22Rv1 (cell line): Measurements from ENCODE around the gene C1orf167.

Source experiments
- H3K27ac ChIP-seq: fragments of 450-650 bp; 2 replicates; pipeline ENCODE4 v1.5.1; 2017
- CTCF ChIP-seq: fragments of 450-650 bp; IDR thresholded peaks from 2 replicates; pipeline ENCODE4 v1.5.1; 2017; ENCODE audit warnings: mild to moderate bottlenecking
- ZFX ChIP-seq: fragments of 450-650 bp; IDR thresholded peaks from 2 replicates; pipeline ENCODE4 v1.6.1; 2017; ENCODE audit warnings: antibody characterized with exemption, borderline replicate concordance

Gene C1orf167

GRCh38 chr1:11738783-11739182 is 23.2 kb upstream of the C1orf167 start:
- no peak overlapping the region for H3K27ac ChIP-seq
- TF ChIP-seq CTCF (no peak), ZFX (no peak)

GRCh38 chr1:11740258-11741192 is 21.5 kb upstream of the C1orf167 start:
- no peak overlapping the region for H3K27ac ChIP-seq
- TF ChIP-seq CTCF, result no peak
- no peak for TF ChIP-seq ZFX

- TF ChIP-seq CTCF (no peak), ZFX (no peak)
- no peak overlapping the region for H3K27ac ChIP-seq
Observed at GRCh38 chr1:11741482-11741881, 20.5 kb upstream of the C1orf167 start.

GRCh38 chr1:11741919-11742558 is 20.0 kb upstream of the C1orf167 start:
- no peak for TF ChIP-seq CTCF
- TF ChIP-seq ZFX, result no peak
- H3K27ac ChIP-seq, result no peak overlapping the region

- TF ChIP-seq CTCF (no peak), ZFX (no peak)
- no peak overlapping the region for H3K27ac ChIP-seq
Observed at GRCh38 chr1:11744287-11744686, 17.7 kb upstream of the C1orf167 start.

GRCh38 chr1:11746092-11746491 is 15.9 kb upstream of the C1orf167 start:
- no peak overlapping the region for H3K27ac ChIP-seq
- TF ChIP-seq ZFX (no peak), CTCF (no peak)

- TF ChIP-seq CTCF (no peak), ZFX (no peak)
- H3K27ac ChIP-seq, result no peak overlapping the region
Observed at GRCh38 chr1:11746795-11747487, 15.1 kb upstream of the C1orf167 start.
